Gastroesophageal sphincter (tissue), 4 donors: ENCODE results near the gene KDM3B. TPM values are rescaled to one million over a fixed set of nuclear protein-coding genes. Genes with fewer than 3 reads are reported as not detected.
A peak's percentile ranks its signal among the peaks of the same experiment; 100 is the strongest.
"Not testable (repeated sequence)": the region's sequence is repeated elsewhere in the genome, so short reads cannot be mapped to it uniquely, and the experiment has no call there.

Source experiments
- ATAC-seq: fragments of 150-250 bp; one replicate; pipeline ENCODE4 v1.9.1; 2016; ENCODE audit warnings: mild to moderate bottlenecking, moderate library complexity
- H3K27ac ChIP-seq, 4 donors: fragments of 200-600 bp; sonication (generic) in 3 of 4; 1 replicate in 3 of 4; 2 replicates in 1 of 4; pipeline ENCODE4 v1.5.1; 2016 to 2019
- H3K27me3 ChIP-seq: fragments of 200-600 bp; sonication (generic); one replicate; pipeline ENCODE4 v1.5.1; 2019
- H3K36me3 ChIP-seq, 2 donors: fragments of 200-600 bp; sonication (generic); one replicate each; pipeline ENCODE4 v1.5.1; 2019; ENCODE audit warnings: control low read depth in 1 of 2
- H3K4me1 ChIP-seq, 3 donors: fragments of 200-600 bp; sonication (generic); 1 replicate in 2 of 3; 2 replicates in 1 of 3; pipeline ENCODE4 v1.5.1; 2016 to 2019; ENCODE audit warnings: control low read depth in 2 of 3
- H3K4me3 ChIP-seq, 2 donors: fragments of 200-600 bp; sonication (generic); one replicate each; pipeline ENCODE4 v1.5.1; 2019; ENCODE audit warnings: mild to moderate bottlenecking in 1 of 2, moderate library complexity in 1 of 2
- H3K9me3 ChIP-seq, 3 donors: fragments of 200-600 bp; sonication (generic); one replicate each; pipeline ENCODE4 v1.5.1; 2017 to 2019; ENCODE audit warnings: control low read depth in 2 of 3
- CTCF ChIP-seq, 4 experiments: fragments of 200-600 bp in 2 of 4; fragments of 450-650 bp in 2 of 4; sonication (generic) in 1 of 4; IDR thresholded peaks; one replicate each; pipeline ENCODE4 v1.5.1; 2017 to 2019; ENCODE audit warnings: antibody characterized with exemption in 4 of 4, mild to moderate bottlenecking in 2 of 4, moderate library complexity in 2 of 4
- EP300 ChIP-seq: sonication (generic); formaldehyde crosslinking; IDR thresholded peaks from one replicate; pipeline ENCODE4 v1.6.1; 2017; ENCODE audit warnings: antibody characterized with exemption, mild to moderate bottlenecking
- POLR2A ChIP-seq, 2 donors: fragments of 450-650 bp; IDR thresholded peaks; one replicate each; pipeline ENCODE4 v1.6.1; 2017; ENCODE audit warnings: antibody characterized with exemption in 2 of 2, mild to moderate bottlenecking in 2 of 2, moderate library complexity in 1 of 2
- POLR2AphosphoS5 ChIP-seq: sonication (generic); formaldehyde crosslinking; IDR thresholded peaks from one replicate; pipeline ENCODE4 v1.6.1; 2017; ENCODE audit warnings: antibody characterized with exemption
- WGBS, 2 donors: methylation state at CpG; one replicate each; pipeline ENCODE4 v1.1.5; 2018; ENCODE audit warnings: low coverage in 1 of 2; 5-methylcytosine and 5-hydroxymethylcytosine counted together
- small RNA-seq, 4 donors: library from RNA; depleted of rRNA; stranded (forward); fragments of <200 nt; gene quantifications; one replicate each; pipeline ENCODE3, GENCODE V24; 2016
- total RNA-seq, 4 donors: library from RNA; depleted of rRNA; stranded (reverse); fragments of >200 nt; gene quantifications; one replicate each; pipeline ENCODE4 v1.1.0, GENCODE V29; 2016

KDM3B gene
- total RNA-seq, 4 donors from 2014 or later = 63.4 to 94.0 (median 77.8) TPM

DNA sequence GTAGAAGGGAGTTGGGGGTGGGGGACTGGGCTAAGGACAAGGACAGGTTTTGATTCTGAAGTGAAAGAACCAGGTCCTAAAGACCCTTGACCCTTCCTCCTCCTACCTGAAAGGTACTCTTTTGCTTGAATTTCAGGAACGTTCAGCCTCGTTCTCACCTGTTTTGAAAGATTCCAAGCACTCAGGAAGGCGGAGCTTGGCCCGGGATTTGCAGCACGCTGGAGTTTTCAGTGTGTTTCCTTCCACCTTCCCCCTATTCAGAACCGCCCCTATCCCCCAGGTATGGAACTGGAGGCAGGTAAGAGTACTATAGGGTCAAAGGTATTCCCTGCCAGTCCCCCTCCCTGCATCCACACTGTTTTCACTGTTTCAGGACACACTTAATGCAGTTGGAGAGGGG lies 119.9 kb downstream of the KDM3B start:
- 51% methylated on average over 3 of the region's 6 CpGs; no CpG with 5 or more reads in 1 of the 2 donors for WGBS, 2 donors

DNA sequence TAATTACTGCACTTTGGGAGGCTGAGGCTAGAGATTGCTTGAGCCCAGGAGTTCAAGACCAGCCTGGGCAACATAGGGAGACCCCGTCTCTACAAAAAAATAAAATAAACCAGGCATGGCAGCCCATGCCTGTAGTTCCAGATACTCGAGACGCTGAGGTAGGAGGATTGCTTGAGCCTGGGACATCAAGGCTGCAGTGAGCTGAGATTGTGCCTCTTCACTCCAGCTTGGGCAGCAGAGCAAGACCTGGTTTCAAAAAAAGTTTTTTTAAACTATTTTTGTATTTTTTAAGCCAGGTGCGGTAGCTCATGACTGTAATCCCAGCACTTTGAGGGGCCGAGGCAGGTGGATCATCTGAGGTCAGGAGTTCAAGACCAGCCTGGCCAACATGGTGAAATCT lies 120.7 kb downstream of the KDM3B start:
- H3K9me3 ChIP-seq, H3K4me1 ChIP-seq, H3K4me3 ChIP-seq, ATAC-seq, H3K36me3 ChIP-seq, H3K27ac ChIP-seq, H3K27me3 ChIP-seq: not testable (repeated sequence)
- 83 to 84% methylated on average over 2 to 4 of the region's 5 CpGs for WGBS, 2 donors

More for the DNA sequence above, 119.9 kb downstream of the KDM3B start:
- Histone ChIP-seq H3K27me3 (no peaks in the 10 kb centered on the region), H3K4me3 (no peak overlapping the region), H3K36me3 (no peaks in the 10 kb centered on the region), H3K9me3 (no peaks in the 10 kb centered on the region), H3K4me1 (peaks cover 0 to 10% (median under 1%) of the 10 kb centered on the region in 3 donors), H3K27ac (no peak overlapping the region)
- peak; percentile 11 for TF ChIP-seq POLR2AphosphoS5
- no peak for TF ChIP-seq CTCF (IDR thresholded peaks at IDR 0.05)
- no peak for TF ChIP-seq POLR2A (IDR thresholded peaks at IDR 0.05)
- TF ChIP-seq EP300 = no peak
- no peak for ATAC-seq

- 73 to 88% methylated on average over 7 of the region's 7 CpGs for WGBS, 2 donors
- TF ChIP-seq POLR2AphosphoS5 = no peak
- no peak for TF ChIP-seq EP300
- TF ChIP-seq CTCF (IDR thresholded peaks at IDR 0.05) = no peak
- no peak for TF ChIP-seq POLR2A (IDR thresholded peaks at IDR 0.05)
- ATAC-seq = no peak
Measured at GRCh38 chr5:138476918-138477317, 124.4 kb downstream of the KDM3B start.

GRCh38 chr5:138482638-138483037 lies 130.2 kb downstream of the KDM3B start:
- Histone ChIP-seq H3K9me3 (no peaks in the 10 kb centered on the region), H3K27me3 (no peaks in the 10 kb centered on the region), H3K27ac (no peak overlapping the region), H3K36me3 (no peaks in the 10 kb centered on the region), H3K4me1 (no peaks in the 10 kb centered on the region), H3K4me3 (no peak overlapping the region)
- no peak for TF ChIP-seq EP300
- ATAC-seq = no peak
- WGBS, 2 donors = 33 to 54% methylated on average over 4 of the region's 4 CpGs

More at GRCh38 chr5:138476918-138477317, 124.4 kb downstream of the KDM3B start:
- no peak overlapping the region for H3K4me3 ChIP-seq
- no peaks in the 10 kb centered on the region for H3K36me3 ChIP-seq
- H3K9me3 ChIP-seq = no peaks in the 10 kb centered on the region
- no peaks in the 10 kb centered on the region for H3K27me3 ChIP-seq
- no peaks in the 10 kb centered on the region for H3K4me1 ChIP-seq
- H3K27ac ChIP-seq = no peak overlapping the region

Small RNA genes lying within 50 kb of the gene (small RNA-seq; reads per million reads assigned to genes)
- gene AC113403.1 = 0 reads per million in 4 donors

Other genes with a start within 250 kb of the KDM3B start
- gene NME5, start 213.3 kb upstream of the KDM3B start, total RNA-seq = 10 to 100 TPM in 1 of 4 donors, 1 to 10 TPM in 3; 1.2 to 10.6 (median 2.8) TPM
- 10 to 100 TPM; 33.7 to 50.9 (median 38.9) TPM for gene BRD8, start 174.1 kb upstream of the KDM3B start, total RNA-seq
- 1 to 10 TPM in 1 of 4 donors, under 1 TPM in 1, not detected in 2; 0.12 to 2.0 TPM for gene KIF20A, start 173.6 kb upstream of the KDM3B start, total RNA-seq
- gene CDC23, start 139.4 kb upstream of the KDM3B start, total RNA-seq = 10 to 100 TPM; 19.3 to 22.3 (median 19.8) TPM
- 1 to 10 TPM in 3 of 4 donors, under 1 TPM in 1; 0.40 to 6.4 (median 1.7) TPM for gene GFRA3, start 78.1 kb upstream of the KDM3B start, total RNA-seq
- under 1 TPM in 1 of 4 donors, not detected in 3; 0.45 TPM for gene CDC25C, start 20.9 kb upstream of the KDM3B start, total RNA-seq
- gene FAM53C, start 14.4 kb upstream of the KDM3B start, total RNA-seq = 10 to 100 TPM; 26.3 to 30.5 (median 29.8) TPM
- gene REEP2, start 86.4 kb downstream of the KDM3B start, total RNA-seq = 10 to 100 TPM; 16.7 to 45.8 (median 26.3) TPM
- gene EGR1, start 112.8 kb downstream of the KDM3B start, total RNA-seq = 10 to 100 TPM; 12.0 to 37.3 (median 15.6) TPM
- 100 to 1,000 TPM; 108 to 163 (median 127) TPM for gene ETF1, start 190.6 kb downstream of the KDM3B start, total RNA-seq
- 100 to 1,000 TPM; 201 to 367 (median 267) TPM for gene HSPA9, start 222.7 kb downstream of the KDM3B start, total RNA-seq